ENCODE data around the gene PPP2R5C. TPM values are rescaled to one million over a fixed set of nuclear protein-coding genes. Genes with fewer than 3 reads are reported as not detected.
"Not testable (repeated sequence)": the region's sequence is repeated elsewhere in the genome, so short reads cannot be mapped to it uniquely, and the experiment has no call there.

PPP2R5C gene
- total RNA-seq, 4 donors from 2014 or later, result 66.2 to 211 (median 116) TPM

DNA sequence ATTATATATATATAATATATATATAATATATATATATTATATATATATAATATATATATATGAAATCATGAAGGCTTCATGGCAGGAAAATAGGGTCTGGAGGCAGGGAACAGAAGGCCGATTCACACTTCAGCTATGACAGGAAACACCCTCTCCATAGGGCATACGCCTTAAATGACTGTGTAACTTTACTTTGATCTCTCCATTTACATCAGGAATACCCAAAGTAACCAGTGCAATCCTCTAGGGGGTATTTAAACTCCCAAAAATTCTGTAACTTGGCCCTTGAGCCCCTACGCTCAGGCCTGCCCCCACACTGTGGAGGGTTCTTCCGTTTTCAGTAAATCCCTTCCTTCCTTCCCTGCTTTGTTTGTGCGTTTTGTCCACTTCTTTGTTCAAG, 40.4 kb upstream of the PPP2R5C start:
- TF ChIP-seq, protein P1, sequence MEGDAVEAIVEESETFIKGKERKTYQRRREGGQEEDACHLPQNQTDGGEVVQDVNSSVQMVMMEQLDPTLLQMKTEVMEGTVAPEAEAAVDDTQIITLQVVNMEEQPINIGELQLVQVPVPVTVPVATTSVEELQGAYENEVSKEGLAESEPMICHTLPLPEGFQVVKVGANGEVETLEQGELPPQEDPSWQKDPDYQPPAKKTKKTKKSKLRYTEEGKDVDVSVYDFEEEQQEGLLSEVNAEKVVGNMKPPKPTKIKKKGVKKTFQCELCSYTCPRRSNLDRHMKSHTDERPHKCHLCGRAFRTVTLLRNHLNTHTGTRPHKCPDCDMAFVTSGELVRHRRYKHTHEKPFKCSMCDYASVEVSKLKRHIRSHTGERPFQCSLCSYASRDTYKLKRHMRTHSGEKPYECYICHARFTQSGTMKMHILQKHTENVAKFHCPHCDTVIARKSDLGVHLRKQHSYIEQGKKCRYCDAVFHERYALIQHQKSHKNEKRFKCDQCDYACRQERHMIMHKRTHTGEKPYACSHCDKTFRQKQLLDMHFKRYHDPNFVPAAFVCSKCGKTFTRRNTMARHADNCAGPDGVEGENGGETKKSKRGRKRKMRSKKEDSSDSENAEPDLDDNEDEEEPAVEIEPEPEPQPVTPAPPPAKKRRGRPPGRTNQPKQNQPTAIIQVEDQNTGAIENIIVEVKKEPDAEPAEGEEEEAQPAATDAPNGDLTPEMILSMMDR (IDR thresholded peaks at IDR 0.05), result peak in 1 of 5 experiments; percentile 9
- no peak for TF ChIP-seq EP300 (IDR thresholded peaks at IDR 0.05; ENCODE audit: low read depth)
- no peaks in the 10 kb centered on the region for H3K9me3 ChIP-seq
- WGBS, 2 donors (ENCODE audit: low coverage in 1 of 2), result 31 to 57% methylated on average over 4 to 5 of the region's 5 CpGs
- H3K4me3 ChIP-seq, result no peak overlapping the region
- intact Hi-C loops (cut with DNase I; ENCODE audit: low total_unique reads), result no loop called here
- no peaks in the 10 kb centered on the region for H3K36me3 ChIP-seq
- H3K27ac ChIP-seq, result peak overlapping the region; percentile 57 to 83 (median 80)
- no peak for DNase-seq
- no peaks in the 10 kb centered on the region for H3K27me3 ChIP-seq
- in situ Hi-C loops (cut with MboI; ENCODE audit: low pct_ligation_motif_present in 1 of 4, low pct_unique_long_range_greater_than_20kb in 1 of 4, low sequenced_read_pairs in 3 of 4), result loop anchor here in 1 of 4 donors (25.0 kb wide), 1 partner anchor 591 kb away; the partner anchor contains the start of genes MOK and ZNF839
- peaks cover 6 to 16% (median 9%) of the 10 kb centered on the region in 4 donors for H3K4me1 ChIP-seq

DNA sequence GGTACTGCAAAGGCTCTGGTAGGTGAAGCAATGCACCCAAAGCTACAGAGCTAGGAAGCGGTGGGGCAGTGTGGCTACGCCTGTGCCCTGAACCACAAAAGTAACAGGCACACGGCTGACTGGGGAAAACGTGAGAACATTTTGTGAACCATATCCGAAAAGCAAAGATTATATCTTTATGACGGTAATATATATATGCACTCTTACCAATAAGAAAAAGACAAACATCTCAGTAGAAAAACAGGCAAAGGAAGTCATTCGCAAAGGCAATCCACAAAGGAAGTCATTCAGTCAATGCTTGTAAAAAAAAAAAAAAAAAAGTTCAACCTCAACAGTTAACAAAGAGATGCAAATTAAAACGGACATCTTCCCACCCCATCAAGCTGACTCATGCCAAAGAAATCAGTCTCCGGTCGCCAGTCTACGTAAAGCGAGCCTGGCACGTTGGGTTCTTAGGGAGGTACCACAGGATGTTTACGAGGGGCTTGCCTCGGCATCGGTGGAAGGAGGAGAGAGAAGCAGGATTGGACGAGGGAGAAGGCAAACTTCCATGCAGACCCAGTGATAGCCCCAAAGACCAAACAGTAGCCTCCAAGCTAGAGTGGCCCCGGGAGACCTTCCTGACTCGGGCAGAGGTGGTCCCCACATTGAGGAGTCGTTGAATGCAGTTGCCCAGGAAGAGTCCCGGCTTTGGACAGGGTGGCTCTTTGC, 39.4 kb upstream of the PPP2R5C start:
- no peaks in the 10 kb centered on the region for H3K36me3 ChIP-seq
- H3K27ac ChIP-seq, result peak overlapping the region; percentile 78 to 83 (median 81)
- peak overlapping the region in 1 of 4 donors; percentile 12 for H3K4me3 ChIP-seq
- 19 to 22% methylated on average over 11 to 21 of the region's 21 CpGs for WGBS, 2 donors (ENCODE audit: low coverage in 1 of 2)
- peaks cover 6 to 16% (median 9%) of the 10 kb centered on the region in 4 donors for H3K4me1 ChIP-seq
- DNase-seq, result peak; percentile 83
- in situ Hi-C loops (cut with MboI; ENCODE audit: low pct_ligation_motif_present in 1 of 4, low pct_unique_long_range_greater_than_20kb in 1 of 4, low sequenced_read_pairs in 3 of 4) (loop anchor here in 1 of 4 donors (25.0 kb wide), 1 partner anchor 590 kb away; the partner anchor contains the start of genes MOK and ZNF839), intact Hi-C loops (cut with DNase I; ENCODE audit: low total_unique reads) (no loop called here)
- no peaks in the 10 kb centered on the region for H3K27me3 ChIP-seq
- TF ChIP-seq, protein P1 (IDR thresholded peaks at IDR 0.05), result no peak
- TF ChIP-seq POLR2AphosphoS5 (IDR thresholded peaks at IDR 0.05) (peak in 2 of 3 donors; percentile 44 to 60), EP300 (IDR thresholded peaks at IDR 0.05; ENCODE audit: low read depth) (peak; percentile 37), POLR2A (IDR thresholded peaks at IDR 0.05) (peak; percentile 47)
- no peaks in the 10 kb centered on the region for H3K9me3 ChIP-seq

DNA sequence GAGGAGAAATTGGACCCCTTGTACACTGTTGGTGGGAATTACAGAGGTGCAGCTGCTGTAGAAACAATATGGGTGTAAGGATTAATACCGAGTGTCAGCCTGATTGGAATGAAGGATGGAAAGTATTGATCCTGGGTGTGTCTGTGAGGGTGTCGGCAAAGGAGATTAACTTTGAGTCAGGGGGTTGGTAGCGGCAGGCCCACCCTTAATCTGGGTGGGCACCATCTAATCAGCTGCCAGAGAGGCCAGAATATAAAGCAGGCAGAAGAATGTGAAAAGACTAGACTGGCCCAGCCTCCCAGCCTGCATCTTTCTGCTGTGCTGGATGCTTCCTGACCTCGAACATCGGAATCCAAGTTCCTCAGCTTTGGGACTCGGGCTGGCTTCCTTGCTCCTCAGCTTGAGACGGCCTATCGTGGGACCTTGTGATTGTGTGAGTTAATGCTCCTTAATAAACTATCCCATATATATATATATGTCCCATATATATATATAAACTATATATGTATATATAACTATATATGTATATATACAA, 38.4 kb upstream of the PPP2R5C start:
- Histone ChIP-seq H3K4me3 (no peak overlapping the region), H3K27me3 (no peaks in the 10 kb centered on the region), H3K36me3 (no peaks in the 10 kb centered on the region), H3K9me3 (no peaks in the 10 kb centered on the region), H3K4me1 (peaks cover 6 to 16% (median 9%) of the 10 kb centered on the region in 4 donors), H3K27ac (peak overlapping the region; percentile 78 to 83 (median 81))
- TF ChIP-seq POLR2AphosphoS5 (IDR thresholded peaks at IDR 0.05), result no peak
- TF ChIP-seq, protein P1 (IDR thresholded peaks at IDR 0.05), result no peak
- no peak for TF ChIP-seq EP300 (IDR thresholded peaks at IDR 0.05; ENCODE audit: low read depth)
- TF ChIP-seq POLR2A (IDR thresholded peaks at IDR 0.05), result no peak
- WGBS, 2 donors (ENCODE audit: low coverage in 1 of 2), result 92 to 100% methylated on average over 1 to 8 of the region's 8 CpGs
- in situ Hi-C loops (cut with MboI; ENCODE audit: low pct_ligation_motif_present in 1 of 4, low pct_unique_long_range_greater_than_20kb in 1 of 4, low sequenced_read_pairs in 3 of 4), result loop anchor here in 1 of 4 donors (25.0 kb wide), 1 partner anchor 589 kb away; the partner anchor contains the start of genes MOK and ZNF839
- DNase-seq, result no peak
- intact Hi-C loops (cut with DNase I; ENCODE audit: low total_unique reads), result no loop called here

DNA sequence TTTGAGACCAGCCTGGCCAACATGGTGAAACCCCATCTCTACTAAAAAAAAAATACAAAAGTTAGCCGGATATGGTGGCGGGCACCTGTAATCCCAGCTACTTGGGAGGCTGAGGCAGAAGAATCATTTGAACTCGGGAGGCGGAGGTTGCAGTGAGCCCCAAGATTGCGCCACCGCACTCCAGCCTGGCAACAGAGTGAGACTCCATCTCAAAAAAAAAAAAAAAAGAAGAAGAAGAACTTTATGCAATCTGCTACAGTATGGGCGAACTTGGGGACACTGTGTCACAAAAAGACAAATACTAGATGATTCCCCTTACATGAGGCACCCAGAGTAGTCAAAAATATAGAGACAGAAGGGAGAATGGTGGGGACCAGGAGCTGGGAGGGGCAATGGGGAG, 35.9 kb upstream of the PPP2R5C start:
- WGBS, 2 donors (ENCODE audit: low coverage in 1 of 2), result 95 to 98% methylated on average over 6 to 7 of the region's 7 CpGs
- H3K4me3 ChIP-seq; H3K9me3 ChIP-seq; DNase-seq; H3K27me3 ChIP-seq; H3K27ac ChIP-seq; intact Hi-C loops (cut with DNase I; ENCODE audit: low total_unique reads); H3K36me3 ChIP-seq; in situ Hi-C loops (cut with MboI; ENCODE audit: low pct_ligation_motif_present in 1 of 4, low pct_unique_long_range_greater_than_20kb in 1 of 4, low sequenced_read_pairs in 3 of 4): not testable (repeated sequence)
- H3K4me1 ChIP-seq, result peaks cover 4 to 16% (median 12%) of the 10 kb centered on the region in 4 donors

Data from transverse colon (tissue), 4 donors.